ENCODE measurements around the gene EN2. TPM values are rescaled to one million over a fixed set of nuclear protein-coding genes. Genes with fewer than 3 reads are reported as not detected.

EN2 gene
- polyA plus RNA-seq, 2 of the 4 experiments (the other 2 are of a cell fraction), result 0.53 to 0.54 TPM

DNA sequence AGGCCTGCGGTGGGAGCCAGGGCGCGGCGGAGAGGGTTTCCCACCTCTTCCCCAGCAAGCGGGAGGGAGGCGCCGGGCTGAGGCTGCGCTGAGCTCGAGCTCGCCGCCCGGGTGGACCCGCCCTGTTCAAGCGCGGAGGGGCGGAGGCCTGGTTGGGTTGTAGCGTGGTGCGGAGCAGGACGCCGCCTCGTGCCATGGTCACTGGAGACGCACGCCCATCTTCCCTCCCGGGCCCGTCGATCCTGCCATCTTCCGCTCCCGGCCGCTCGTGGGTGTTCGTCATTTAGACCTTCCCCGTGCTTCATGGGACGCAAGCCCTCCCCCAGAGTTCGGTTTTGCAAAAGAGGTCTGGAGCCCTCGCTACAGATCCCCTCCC lies 9.3 kb upstream of the EN2 start:
- no peak for DNase-seq (ENCODE audit: low read depth in 1 of 2, low spot score in 1 of 2)
- ATAC-seq, result peak in 1 of 2 experiments; percentile 18; a peak in 2 of 6 replicates

DNA sequence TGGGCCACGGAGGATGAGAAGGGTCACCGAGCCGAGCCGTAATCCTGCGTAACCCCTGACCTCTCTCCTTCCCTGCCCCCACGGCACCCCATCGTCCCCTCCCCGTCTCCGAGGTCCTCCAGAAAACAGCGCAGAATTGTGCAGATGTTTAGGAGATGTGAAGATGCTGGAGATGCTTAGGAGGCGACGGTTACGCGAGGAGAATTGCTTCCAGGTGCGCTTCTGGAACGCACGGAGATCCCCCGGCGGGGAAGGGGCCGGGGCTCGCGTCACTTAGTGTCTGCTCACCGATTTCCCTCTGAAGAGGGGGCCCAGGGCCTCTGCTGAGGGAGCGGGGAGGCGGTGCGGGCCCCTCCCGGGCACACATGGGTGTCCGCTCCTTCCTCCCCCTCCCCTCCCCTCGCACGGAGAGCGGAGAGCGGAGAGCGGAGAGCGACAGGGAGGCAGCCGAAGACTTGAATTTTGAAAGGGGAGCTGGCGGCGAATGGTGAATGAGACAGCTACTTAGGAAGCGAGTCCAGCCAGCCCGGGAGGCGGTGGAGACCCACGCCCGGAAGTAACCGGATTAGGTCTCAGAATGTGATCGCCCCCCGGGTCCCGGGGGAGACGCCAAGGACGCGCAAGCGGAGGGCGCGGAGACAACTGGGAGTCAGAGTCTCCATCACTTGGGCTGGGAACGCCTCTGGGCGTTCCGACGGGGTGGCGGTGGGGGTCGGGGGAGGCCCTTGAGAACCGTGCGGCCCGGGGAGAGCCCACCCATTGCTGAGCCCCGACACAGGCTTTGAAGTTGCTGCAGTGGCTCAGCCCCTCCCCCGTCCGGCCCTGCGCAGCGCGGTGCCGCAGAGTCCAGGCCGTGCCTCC lies 8.7 kb upstream of the EN2 start:
- POLR2A ChIA-PET, result no interaction called here
- H3K4me2 ChIP-seq, result peak overlapping the region; percentile 77
- peak in 1 of 2 experiments; percentile 13 for DNase-seq (ENCODE audit: low read depth in 1 of 2, low spot score in 1 of 2)
- CTCF ChIA-PET, result interaction anchor here (0.9 to 1.5 kb wide), 2 partner anchors 70 to 522 kb away, joined by 3 read pairs; no protein-coding TSS in a partner anchor
- H3K27ac ChIP-seq, result no peak overlapping the region
- no peaks in the 10 kb centered on the region for H3K9me3 ChIP-seq
- H3K4me3 ChIP-seq, result peak overlapping the region; percentile 35
- WGBS (ENCODE audit: missing lambda C conversion rate), result 25% methylated on average over 38 of the region's 69 CpGs
- TF ChIP-seq, protein P1, sequence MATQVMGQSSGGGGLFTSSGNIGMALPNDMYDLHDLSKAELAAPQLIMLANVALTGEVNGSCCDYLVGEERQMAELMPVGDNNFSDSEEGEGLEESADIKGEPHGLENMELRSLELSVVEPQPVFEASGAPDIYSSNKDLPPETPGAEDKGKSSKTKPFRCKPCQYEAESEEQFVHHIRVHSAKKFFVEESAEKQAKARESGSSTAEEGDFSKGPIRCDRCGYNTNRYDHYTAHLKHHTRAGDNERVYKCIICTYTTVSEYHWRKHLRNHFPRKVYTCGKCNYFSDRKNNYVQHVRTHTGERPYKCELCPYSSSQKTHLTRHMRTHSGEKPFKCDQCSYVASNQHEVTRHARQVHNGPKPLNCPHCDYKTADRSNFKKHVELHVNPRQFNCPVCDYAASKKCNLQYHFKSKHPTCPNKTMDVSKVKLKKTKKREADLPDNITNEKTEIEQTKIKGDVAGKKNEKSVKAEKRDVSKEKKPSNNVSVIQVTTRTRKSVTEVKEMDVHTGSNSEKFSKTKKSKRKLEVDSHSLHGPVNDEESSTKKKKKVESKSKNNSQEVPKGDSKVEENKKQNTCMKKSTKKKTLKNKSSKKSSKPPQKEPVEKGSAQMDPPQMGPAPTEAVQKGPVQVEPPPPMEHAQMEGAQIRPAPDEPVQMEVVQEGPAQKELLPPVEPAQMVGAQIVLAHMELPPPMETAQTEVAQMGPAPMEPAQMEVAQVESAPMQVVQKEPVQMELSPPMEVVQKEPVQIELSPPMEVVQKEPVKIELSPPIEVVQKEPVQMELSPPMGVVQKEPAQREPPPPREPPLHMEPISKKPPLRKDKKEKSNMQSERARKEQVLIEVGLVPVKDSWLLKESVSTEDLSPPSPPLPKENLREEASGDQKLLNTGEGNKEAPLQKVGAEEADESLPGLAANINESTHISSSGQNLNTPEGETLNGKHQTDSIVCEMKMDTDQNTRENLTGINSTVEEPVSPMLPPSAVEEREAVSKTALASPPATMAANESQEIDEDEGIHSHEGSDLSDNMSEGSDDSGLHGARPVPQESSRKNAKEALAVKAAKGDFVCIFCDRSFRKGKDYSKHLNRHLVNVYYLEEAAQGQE (IDR thresholded peaks at IDR 0.05), result no peak
- TF ChIP-seq HEYL (CRISPR knock-in tag; IDR thresholded peaks at IDR 0.05) (no peak), TFCP2L1 (CRISPR knock-in tag; IDR thresholded peaks at IDR 0.05) (no peak), BHLHE40 (IDR thresholded peaks at IDR 0.05; ENCODE audit: low read depth, low read length) (no peak)
- TF ChIP-seq, protein P2, sequence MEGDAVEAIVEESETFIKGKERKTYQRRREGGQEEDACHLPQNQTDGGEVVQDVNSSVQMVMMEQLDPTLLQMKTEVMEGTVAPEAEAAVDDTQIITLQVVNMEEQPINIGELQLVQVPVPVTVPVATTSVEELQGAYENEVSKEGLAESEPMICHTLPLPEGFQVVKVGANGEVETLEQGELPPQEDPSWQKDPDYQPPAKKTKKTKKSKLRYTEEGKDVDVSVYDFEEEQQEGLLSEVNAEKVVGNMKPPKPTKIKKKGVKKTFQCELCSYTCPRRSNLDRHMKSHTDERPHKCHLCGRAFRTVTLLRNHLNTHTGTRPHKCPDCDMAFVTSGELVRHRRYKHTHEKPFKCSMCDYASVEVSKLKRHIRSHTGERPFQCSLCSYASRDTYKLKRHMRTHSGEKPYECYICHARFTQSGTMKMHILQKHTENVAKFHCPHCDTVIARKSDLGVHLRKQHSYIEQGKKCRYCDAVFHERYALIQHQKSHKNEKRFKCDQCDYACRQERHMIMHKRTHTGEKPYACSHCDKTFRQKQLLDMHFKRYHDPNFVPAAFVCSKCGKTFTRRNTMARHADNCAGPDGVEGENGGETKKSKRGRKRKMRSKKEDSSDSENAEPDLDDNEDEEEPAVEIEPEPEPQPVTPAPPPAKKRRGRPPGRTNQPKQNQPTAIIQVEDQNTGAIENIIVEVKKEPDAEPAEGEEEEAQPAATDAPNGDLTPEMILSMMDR (IDR thresholded peaks at IDR 0.05), result no peak
- ATAC-seq, result peak in 1 of 2 experiments; percentile 28; a peak in 3 of 6 replicates
- peaks cover 11% of the 10 kb centered on the region; the same call in 2 of the 3 replicates for H3K4me1 ChIP-seq
- FAIRE-seq, result no peak

More for the DNA sequence above, 9.3 kb upstream of the EN2 start:
- peaks cover 6% of the 10 kb centered on the region; the same call in 1 of the 3 replicates for H3K4me1 ChIP-seq
- ChIA-PET CTCF (no interaction called here), POLR2A (no interaction called here)
- H3K9me3 ChIP-seq, result no peaks in the 10 kb centered on the region
- H3K4me2 ChIP-seq, result peak overlapping the region; percentile 77
- no peak overlapping the region for H3K27ac ChIP-seq
- TF ChIP-seq, protein P3, sequence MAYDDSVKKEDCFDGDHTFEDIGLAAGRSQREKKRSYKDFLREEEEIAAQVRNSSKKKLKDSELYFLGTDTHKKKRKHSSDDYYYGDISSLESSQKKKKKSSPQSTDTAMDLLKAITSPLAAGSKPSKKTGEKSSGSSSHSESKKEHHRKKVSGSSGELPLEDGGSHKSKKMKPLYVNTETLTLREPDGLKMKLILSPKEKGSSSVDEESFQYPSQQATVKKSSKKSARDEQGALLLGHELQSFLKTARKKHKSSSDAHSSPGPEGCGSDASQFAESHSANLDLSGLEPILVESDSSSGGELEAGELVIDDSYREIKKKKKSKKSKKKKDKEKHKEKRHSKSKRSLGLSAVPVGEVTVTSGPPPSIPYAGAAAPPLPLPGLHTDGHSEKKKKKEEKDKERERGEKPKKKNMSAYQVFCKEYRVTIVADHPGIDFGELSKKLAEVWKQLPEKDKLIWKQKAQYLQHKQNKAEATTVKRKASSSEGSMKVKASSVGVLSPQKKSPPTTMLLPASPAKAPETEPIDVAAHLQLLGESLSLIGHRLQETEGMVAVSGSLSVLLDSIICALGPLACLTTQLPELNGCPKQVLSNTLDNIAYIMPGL (CRISPR knock-in tag; IDR thresholded peaks at IDR 0.05; ENCODE audit: borderline replicate concordance), result no peak
- TF ChIP-seq CBX8 (IDR thresholded peaks at IDR 0.05) (no peak), TP53 (CRISPR knock-in tag; IDR thresholded peaks at IDR 0.05) (no peak), BHLHE40 (IDR thresholded peaks at IDR 0.05; ENCODE audit: low read depth, low read length) (no peak), CEBPB (IDR thresholded peaks at IDR 0.05) (no peak), FOSB (CRISPR knock-in tag; IDR thresholded peaks at IDR 0.05) (no peak), EHF (CRISPR knock-in tag; IDR thresholded peaks at IDR 0.05) (no peak)
- WGBS (ENCODE audit: missing lambda C conversion rate), result 36% methylated on average over 35 of the region's 35 CpGs
- no peak for FAIRE-seq
- H3K4me3 ChIP-seq, result peak overlapping the region; percentile 35; the same call in 2 of the 3 replicates

DNA sequence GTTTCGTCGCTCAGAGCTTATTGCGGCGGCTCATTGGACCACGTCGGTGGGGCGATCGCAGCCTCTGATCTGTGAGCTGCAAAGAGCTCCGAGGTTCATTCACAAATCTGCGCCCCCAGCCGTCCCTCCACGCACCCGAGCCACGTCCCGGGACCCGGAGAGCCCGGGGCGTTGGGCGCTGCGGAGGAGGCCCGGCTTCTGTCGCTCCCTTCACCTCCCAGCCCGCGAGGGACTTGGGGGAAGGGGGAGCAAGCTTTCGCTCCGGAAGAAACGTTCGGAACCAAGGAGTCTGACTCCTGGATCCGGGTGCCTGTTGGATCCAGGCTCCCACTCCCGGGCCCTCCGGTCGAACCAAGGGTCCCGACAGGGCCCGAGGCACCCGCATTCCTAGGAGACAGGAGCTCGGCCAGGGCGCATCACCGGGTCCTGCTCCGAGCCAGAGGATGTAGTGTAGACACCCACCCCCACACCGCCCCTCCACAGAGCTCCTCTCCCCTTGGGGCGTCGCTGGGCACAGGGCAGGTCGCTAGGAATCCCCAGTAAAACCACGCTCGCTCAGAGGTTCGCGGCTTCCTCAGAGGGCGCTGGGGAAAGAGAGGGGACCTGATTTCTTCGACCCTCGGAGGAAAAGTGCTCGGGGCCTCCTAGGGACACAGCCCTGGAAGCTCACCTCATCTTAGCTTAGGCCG lies 7.9 kb upstream of the EN2 start:
- WGBS (ENCODE audit: missing lambda C conversion rate), result 46% methylated on average over 41 of the region's 52 CpGs
- Histone ChIP-seq H3K27ac (no peak overlapping the region), H3K4me2 (peak overlapping the region; percentile 77), H3K4me3 (peak overlapping the region; percentile 35), H3K9me3 (no peaks in the 10 kb centered on the region), H3K4me1 (peaks cover 16% of the 10 kb centered on the region; the same call in 2 of the 3 replicates)
- FAIRE-seq (no peak), ATAC-seq (peak in 1 of 2 experiments; percentile 4; a peak in 2 of 6 replicates), DNase-seq (ENCODE audit: low read depth in 1 of 2, low spot score in 1 of 2) (no peak)
- ChIA-PET POLR2A (no interaction called here), CTCF (interaction anchor here (0.9 to 1.5 kb wide), 2 partner anchors 70 to 523 kb away, joined by 3 read pairs; no protein-coding TSS in a partner anchor)
- no peak for TF ChIP-seq FOXS1 (CRISPR knock-in tag; IDR thresholded peaks at IDR 0.05)
- TF ChIP-seq HDAC2 (IDR thresholded peaks at IDR 0.05), result no peak
- TF ChIP-seq KDM1A (IDR thresholded peaks at IDR 0.05; ENCODE audit: low read depth), result no peak
- TF ChIP-seq, protein P4, sequence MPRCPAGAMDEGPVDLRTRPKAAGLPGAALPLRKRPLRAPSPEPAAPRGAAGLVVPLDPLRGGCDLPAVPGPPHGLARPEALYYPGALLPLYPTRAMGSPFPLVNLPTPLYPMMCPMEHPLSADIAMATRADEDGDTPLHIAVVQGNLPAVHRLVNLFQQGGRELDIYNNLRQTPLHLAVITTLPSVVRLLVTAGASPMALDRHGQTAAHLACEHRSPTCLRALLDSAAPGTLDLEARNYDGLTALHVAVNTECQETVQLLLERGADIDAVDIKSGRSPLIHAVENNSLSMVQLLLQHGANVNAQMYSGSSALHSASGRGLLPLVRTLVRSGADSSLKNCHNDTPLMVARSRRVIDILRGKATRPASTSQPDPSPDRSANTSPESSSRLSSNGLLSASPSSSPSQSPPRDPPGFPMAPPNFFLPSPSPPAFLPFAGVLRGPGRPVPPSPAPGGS (IDR thresholded peaks at IDR 0.05), result no peak
- no peak for TF ChIP-seq ZNF302 (CRISPR knock-in tag; IDR thresholded peaks at IDR 0.05)
- TF ChIP-seq RAD21 (conservative IDR thresholded peaks at IDR 0.05 in 1 of 2, IDR thresholded peaks at IDR 0.05 in 1 of 2), result no peak
- TF ChIP-seq CBX8 (IDR thresholded peaks at IDR 0.05), result no peak
- no peak for TF ChIP-seq POLR2AphosphoS2 (conservative IDR thresholded peaks at IDR 0.05; ENCODE audit: low read length)
- TF ChIP-seq CHD4 (IDR thresholded peaks at IDR 0.05; ENCODE audit: borderline replicate concordance), result no peak
- TF ChIP-seq MAZ (IDR thresholded peaks at IDR 0.05; ENCODE audit: borderline replicate concordance, low read depth, low read length), result no peak
